HG02870 (cell line): Measurements from ENCODE around the gene DDOST.

Source experiments
- ATAC-seq: cut with Tn5 transposase; IDR thresholded peaks from one replicate; pipeline ENCODE4 v1.9.1; 2021; ENCODE audit warnings: mild to moderate bottlenecking, moderate library complexity; ENCODE audit not compliant: unreplicated experiment

Gene DDOST

GRCh38 chr1:20663365-20663764 lies 2.2 kb upstream of the DDOST start:
- ATAC-seq: no peak

GRCh38 chr1:20662110-20662475 lies 924 bp upstream of the DDOST start:
- ATAC-seq: no peak

GRCh38 chr1:20660847-20661206 lies 342 bp downstream of the DDOST start:
- ATAC-seq: peak; percentile 1

- ATAC-seq: no peak
Measured at GRCh38 chr1:20660363-20660762, 806 bp downstream of the DDOST start.

GRCh38 chr1:20658166-20658915 lies 2.8 kb downstream of the DDOST start:
- no peak for ATAC-seq

GRCh38 chr1:20657024-20657423 lies 4.1 kb downstream of the DDOST start:
- ATAC-seq: no peak

- no peak for ATAC-seq
Measured at GRCh38 chr1:20654104-20654690, 7.0 kb downstream of the DDOST start.

GRCh38 chr1:20652300-20652699 lies 8.9 kb downstream of the DDOST start:
- ATAC-seq: no peak

- no peak for ATAC-seq
Measured at GRCh38 chr1:20648946-20649345, 12.2 kb downstream of the DDOST start.

- no peak for ATAC-seq
Measured at GRCh38 chr1:20648438-20648837, 12.7 kb downstream of the DDOST start.

- ATAC-seq: no peak
Measured at GRCh38 chr1:20645414-20645813, 15.8 kb downstream of the DDOST start.

- ATAC-seq: no peak
Measured at GRCh38 chr1:20644416-20644815, 16.8 kb downstream of the DDOST start.

- ATAC-seq: no peak
Measured at GRCh38 chr1:20643080-20643479, 18.1 kb downstream of the DDOST start.

GRCh38 chr1:20641975-20642374 lies 19.2 kb downstream of the DDOST start:
- no peak for ATAC-seq

GRCh38 chr1:20640183-20640597 lies 21.0 kb downstream of the DDOST start:
- ATAC-seq: no peak

- ATAC-seq: no peak
Measured at GRCh38 chr1:20636785-20637347, 24.3 kb downstream of the DDOST start.

GRCh38 chr1:20634594-20635084 lies 26.5 kb downstream of the DDOST start:
- ATAC-seq: no peak

- no peak for ATAC-seq
Measured at GRCh38 chr1:20634065-20634593, 27.0 kb downstream of the DDOST start.

- ATAC-seq: no peak
Measured at GRCh38 chr1:20633190-20634064, 27.7 kb downstream of the DDOST start, which contains the start of gene PINK1. TSS of gene PINK1 (plus strand) at chr1:20633458. CDS start at chr1:20633549, 91 bp downstream.

- ATAC-seq: no peak
Measured at GRCh38 chr1:20632386-20632785, 28.8 kb downstream of the DDOST start.

GRCh38 chr1:20630729-20631128 lies 30.4 kb downstream of the DDOST start:
- no peak for ATAC-seq
